Psoas muscle (tissue), 8 donors: ENCODE measurements around the gene EZH2. TPM values are rescaled to one million over a fixed set of nuclear protein-coding genes. Genes with fewer than 3 reads are reported as not detected.

Experiments
- ATAC-seq, 4 donors: fragments of 200-7000 bp; cut with Tn5 transposase; one replicate each; pipeline ENCODE4 v1.9.1; 2020; ENCODE audit warnings: moderate library complexity in 3 of 4, mild to moderate bottlenecking in 2 of 4
- DNase-seq, 2 donors: peaks; one replicate each; pipeline ENCODE4 v3.0.0-alpha.2; 2020
- H3K27ac ChIP-seq: fragments of 200-600 bp; one replicate; pipeline ENCODE4 v1.8.0; 2022
- H3K27me3 ChIP-seq, 3 donors: fragments of 200-600 bp in 1 of 3; one replicate each; pipeline versions ENCODE4 v1.6.1 to v1.8.0; 2013 to 2022; ENCODE audit warnings: low read length in 2 of 3, mild to moderate bottlenecking in 2 of 3, moderate library complexity in 1 of 3; ENCODE audit not compliant: insufficient read depth in 3 of 3
- H3K36me3 ChIP-seq, 2 donors: fragments of 200-600 bp in 1 of 2; one replicate each; pipeline versions ENCODE4 v1.6.1 to v1.8.0; 2013 to 2022; ENCODE audit warnings: low read depth in 1 of 2, mild to moderate bottlenecking in 1 of 2, moderate library complexity in 1 of 2; ENCODE audit not compliant: insufficient read depth in 1 of 2
- H3K4me1 ChIP-seq: fragments of 200-600 bp; one replicate; pipeline ENCODE4 v1.8.0; 2022
- H3K4me3 ChIP-seq: fragments of 200-600 bp; one replicate; pipeline ENCODE4 v1.8.0; 2022; ENCODE audit warnings: mild to moderate bottlenecking
- H3K9me3 ChIP-seq: fragments of 200-600 bp; one replicate; pipeline ENCODE4 v1.8.0; 2022
- CTCF ChIP-seq: fragments of 200-600 bp; IDR thresholded peaks from one replicate; pipeline ENCODE4 v1.8.0; 2022; ENCODE audit warnings: antibody characterized with exemption
- WGBS, 3 donors: extraction: QIAGEN DNeasy Blood & Tissue Kit; methylation state at CpG; one replicate each; pipeline versions ENCODE4 v1.1.6 to v1.1.7; 2013; 5-methylcytosine and 5-hydroxymethylcytosine counted together
- intact Hi-C, 2 donors: fragments of 100-400 bp; cut with DNase I; formaldehyde crosslinking; loops; one replicate each; pipeline versions ENCODE4 v1.11.0 to v1.14.2; 2022
- polyA plus RNA-seq, 3 donors: library from polyadenylated mRNA; stranded (reverse); fragments of 200-250 nt; gene quantifications; one replicate each; pipeline ENCODE4 v1.2.3, GENCODE V29; 2013
- total RNA-seq, 4 donors: library from RNA; stranded (reverse); fragmentation: NEBNext Ultra II Directional in 2 of 4; extraction: Animal tissue kit (Norgen Biotek cat#: 25700) in 2 of 4; gene quantifications; one replicate each; pipeline versions ENCODE4 v1.2.1 to v1.2.4, GENCODE V29; 2021 to 2023
- donor health status: healthy with polysubstance abuse.
- donor health status: DM: no; HTN: no; CAD: no; lungs with moderate emphysema.
- donor health status: Bipolar disorder and iron deficiency.
- donor health status: healthy.
- donor health status: DM: yes; HTN: yes; CAD: no.
- donor health status: DM: no; HTN: no; CAD: no.
- donor health status: DM: no; HTN: no; CAD: no.
- donor health status: DM: yes; HTN: yes; CAD: no.

The EZH2 gene
- total and polyA plus RNA-seq, 7 donors: 1.9 to 4.6 (median 2.5) TPM

- Histone ChIP-seq H3K4me3 (no peak overlapping the region), H3K27me3 (no peaks in the 10 kb centered on the region), H3K9me3 (no peaks in the 10 kb centered on the region), H3K27ac (no peak overlapping the region), H3K4me1 (no peaks in the 10 kb centered on the region), H3K36me3 (peaks cover 0 to 32% of the 10 kb centered on the region in 2 donors)
- intact Hi-C loops: no loop called here
- no peak for ATAC-seq
- no peak for DNase-seq
- no peak for TF ChIP-seq CTCF
- 94 to 97% (median 95%) methylated on average over 9 of the region's 9 CpGs for whole genome bisulfite sequencing, 3 donors
Measured at GRCh38 chr7:148813890-148814289, 70.2 kb downstream of the EZH2 start.

GRCh38 chr7:148811892-148812291, 72.2 kb downstream of the EZH2 start:
- Histone ChIP-seq H3K4me1 (no peaks in the 10 kb centered on the region), H3K4me3 (no peak overlapping the region), H3K27ac (no peak overlapping the region), H3K36me3 (peaks cover 0 to 52% of the 10 kb centered on the region in 2 donors), H3K9me3 (no peaks in the 10 kb centered on the region), H3K27me3 (no peaks in the 10 kb centered on the region)
- intact Hi-C loops: no loop called here
- WGBS, 3 donors: 80 to 92% (median 87%) methylated on average over 4 of the region's 4 CpGs
- DNase-seq (no peak), ATAC-seq (no peak)
- no peak for TF ChIP-seq CTCF

GRCh38 chr7:148809856-148810255, 74.2 kb downstream of the EZH2 start:
- no peak overlapping the region for H3K4me3 ChIP-seq
- intact Hi-C loops: no loop called here
- H3K27me3 ChIP-seq: no peaks in the 10 kb centered on the region
- DNase-seq (no peak), ATAC-seq (peak in 1 of 4 donors; percentile 33)
- H3K9me3 ChIP-seq: no peaks in the 10 kb centered on the region
- WGBS, 3 donors: 63 to 67% (median 64%) methylated on average over 4 of the region's 4 CpGs
- TF ChIP-seq CTCF: no peak
- H3K27ac ChIP-seq: no peak overlapping the region
- H3K4me1 ChIP-seq: no peaks in the 10 kb centered on the region
- H3K36me3 ChIP-seq: peaks cover 0 to 72% of the 10 kb centered on the region in 2 donors

GRCh38 chr7:148807436-148807835, 76.7 kb downstream of the EZH2 start:
- peaks cover 0 to 85% of the 10 kb centered on the region in 2 donors for H3K36me3 ChIP-seq

More at GRCh38 chr7:148807436-148807835, 76.7 kb downstream of the EZH2 start:
- no peak overlapping the region for H3K27ac ChIP-seq
- H3K4me3 ChIP-seq: no peak overlapping the region
- H3K9me3 ChIP-seq: no peaks in the 10 kb centered on the region
- no peak for DNase-seq
- H3K27me3 ChIP-seq: no peaks in the 10 kb centered on the region
- 41 to 52% (median 49%) methylated on average over 4 of the region's 4 CpGs for WGBS, 3 donors
- TF ChIP-seq CTCF: no peak
- ATAC-seq: no peak
- intact Hi-C loops: no loop called here
- H3K4me1 ChIP-seq: no peaks in the 10 kb centered on the region
